A549 (cell line): ENCODE results near the gene DNAH1. TPM values are rescaled to one million over a fixed set of nuclear protein-coding genes. Genes with fewer than 3 reads are reported as not detected.

Source experiments
- ATAC-seq, 2 experiments: fragments of 200-7000 bp in 1 of 2; fragments of >200 bp in 1 of 2; cut with Nextera tagmentation in 1 of 2; cut with Tn5 transposase in 1 of 2; 3 replicates each; pipeline versions ENCODE4 v1.8.0 to v1.9.1; 2018 to 2020; ENCODE audit warnings: mild to moderate bottlenecking in 1 of 2, moderate library complexity in 1 of 2
- CTCF ChIA-PET: fragments of 300-600 bp; sonication (Branson Sonifier 250); formaldehyde crosslinking; extraction: SDS; loops from one replicate; lab custom pipeline; 2021; ENCODE audit warnings: antibody characterized with exemption, inconsistent platforms; lab: Yijun Ruan, JAX
- POLR2A ChIA-PET: fragments of 350-600 bp; formaldehyde crosslinking; extraction: SDS; loops from one replicate; lab custom pipeline; 2021; ENCODE audit warnings: antibody characterized with exemption, inconsistent platforms; lab: Yijun Ruan, JAX
- DNase-seq, 2 experiments: peaks; one replicate each; pipeline versions ENCODE4 v3.0.0 to v3.0.0-alpha.2; 2011 to 2016; ENCODE audit warnings: low read depth in 1 of 2, low spot score in 1 of 2
- FAIRE-seq: peaks from 2 replicates; lab custom pipeline; 2011; peaks lifted over from hg19 to GRCh38; lab: Jason Lieb, UNC
- H3K27ac ChIP-seq, 2 experiments: fragments of >200 bp; sonication (Bioruptor Twin); formaldehyde crosslinking; 3 replicates each; pipeline ENCODE4 v1.5.1; 2016 to 2017
- H3K4me1 ChIP-seq: fragments of >200 bp; sonication (Bioruptor Twin); formaldehyde crosslinking; 3 replicates; pipeline ENCODE4 v1.6.1; 2016
- H3K4me2 ChIP-seq: fragments of >200 bp; sonication (Bioruptor Twin); formaldehyde crosslinking; 3 replicates; pipeline ENCODE4 v1.6.1; 2016
- H3K4me3 ChIP-seq: fragments of >200 bp; sonication (Bioruptor Twin); formaldehyde crosslinking; 3 replicates; pipeline ENCODE4 v1.5.1; 2016
- H3K9me3 ChIP-seq: fragments of >200 bp; sonication (Bioruptor Twin); formaldehyde crosslinking; 3 replicates; pipeline ENCODE4 v1.6.1; 2016
- ATOH8 ChIP-seq: fragments of 250-450 bp; sonication (Bioruptor Pico); IDR thresholded peaks from 2 replicates; pipeline ENCODE4 v1.5.0; 2020; ENCODE audit warnings: low read depth, mild to moderate bottlenecking, moderate library complexity
- CBX8 ChIP-seq: fragments of 200-600 bp; sonication (generic); IDR thresholded peaks from 2 replicates; pipeline ENCODE4 v1.6.1; 2016
- CEBPB ChIP-seq, 2 experiments: fragments of >200 bp in 1 of 2; sonication (Bioruptor Twin) in 1 of 2; formaldehyde crosslinking in 1 of 2; IDR thresholded peaks; 2 replicates each; pipeline ENCODE4 v1.6.1; 2012 to 2016
- CHD2 ChIP-seq: fragments of 150-350 bp; IDR thresholded peaks from 2 replicates; pipeline ENCODE4 v1.6.1; 2014; ENCODE audit warnings: low read length; ENCODE audit not compliant: partially characterized antibody
- CHD4 ChIP-seq: fragments of 200-600 bp; sonication (generic); IDR thresholded peaks from 2 replicates; pipeline ENCODE4 v1.6.1; 2016; ENCODE audit warnings: antibody characterized with exemption, mild to moderate bottlenecking, borderline replicate concordance
- E2F6 ChIP-seq: IDR thresholded peaks from 2 replicates; pipeline ENCODE4 v1.6.1; 2012; ENCODE audit warnings: low read depth, borderline replicate concordance
- ESRRA ChIP-seq: fragments of 150-350 bp; IDR thresholded peaks from 2 replicates; pipeline ENCODE4 v1.6.1; 2014; ENCODE audit warnings: mild to moderate bottlenecking, low read length, borderline replicate concordance
- FOSB ChIP-seq: fragments of 250-450 bp; sonication (Bioruptor Pico); IDR thresholded peaks from 2 replicates; pipeline ENCODE4 v1.5.0; 2020; ENCODE audit warnings: mild to moderate bottlenecking, moderate library complexity
- FOSL2 ChIP-seq, 2 experiments: fragments of 450-650 bp in 1 of 2; fragments of >200 bp in 1 of 2; sonication (Bioruptor Twin) in 1 of 2; formaldehyde crosslinking; IDR thresholded peaks; 2 replicates each; pipeline versions ENCODE4 v1.5.0 to v1.6.1; 2016 to 2020; ENCODE audit warnings: mild to moderate bottlenecking in 1 of 2, moderate library complexity in 1 of 2
- HES2 ChIP-seq: fragments of >200 bp; sonication (Bioruptor Twin); formaldehyde crosslinking; IDR thresholded peaks from 2 replicates; pipeline ENCODE4 v1.6.1; 2016
- HEYL ChIP-seq: fragments of 250-450 bp; sonication (Bioruptor Pico); IDR thresholded peaks from 2 replicates; pipeline ENCODE4 v1.8.0; 2021; ENCODE audit warnings: mild to moderate bottlenecking, moderate library complexity
- HOXA7 ChIP-seq: fragments of 250-450 bp; sonication (Bioruptor Pico); IDR thresholded peaks from 2 replicates; pipeline ENCODE4 v1.5.0; 2020; ENCODE audit warnings: mild to moderate bottlenecking, moderate library complexity
- MAFK ChIP-seq: fragments of 450-650 bp; IDR thresholded peaks from 2 replicates; pipeline ENCODE4 v1.6.1; 2014; ENCODE audit not compliant: partially characterized antibody
- MAX ChIP-seq: IDR thresholded peaks from 2 replicates; pipeline ENCODE4 v1.6.1; 2012
- MAZ ChIP-seq: fragments of 150-350 bp; IDR thresholded peaks from 2 replicates; pipeline ENCODE4 v1.6.1; 2014; ENCODE audit warnings: antibody characterized with exemption, low read depth, low read length, borderline replicate concordance
- NR3C1 ChIP-seq: fragments of >200 bp; sonication (Bioruptor Twin); formaldehyde crosslinking; IDR thresholded peaks from 3 replicates; pipeline ENCODE4 v1.6.1; 2017
- PBX3 ChIP-seq: IDR thresholded peaks from 2 replicates; pipeline ENCODE4 v1.6.1; 2012
- POLR2A ChIP-seq: IDR thresholded peaks from 2 replicates; pipeline ENCODE4 v1.6.1; 2012; ENCODE audit warnings: mild to moderate bottlenecking, low read length
- RAD21 ChIP-seq, 2 experiments: fragments of >200 bp in 1 of 2; sonication (Bioruptor Twin) in 1 of 2; formaldehyde crosslinking in 1 of 2; IDR thresholded peaks in 1 of 2; conservative IDR thresholded peaks in 1 of 2; 2 replicates in 1 of 2; 3 replicates in 1 of 2; pipeline ENCODE4 v1.6.1; 2012 to 2018; ENCODE audit warnings: inconsistent platforms in 1 of 2
- RARB ChIP-seq: fragments of 250-450 bp; sonication (Bioruptor Pico); IDR thresholded peaks from 2 replicates; pipeline ENCODE4 v1.8.0; 2021; ENCODE audit warnings: mild to moderate bottlenecking, moderate library complexity
- RCOR1 ChIP-seq: fragments of 150-350 bp; IDR thresholded peaks from 2 replicates; pipeline ENCODE4 v1.6.1; 2014; ENCODE audit warnings: antibody characterized with exemption, low read length, low read depth
- REST ChIP-seq: fragments of 200-600 bp; sonication (generic); IDR thresholded peaks from 2 replicates; pipeline ENCODE4 v1.6.1; 2016; ENCODE audit warnings: antibody characterized with exemption, mild to moderate bottlenecking, moderate library complexity
- RFX5 ChIP-seq: fragments of 450-650 bp; IDR thresholded peaks from 2 replicates; pipeline ENCODE4 v1.7.1; 2014; ENCODE audit warnings: antibody characterized with exemption, mild to moderate bottlenecking, moderate library complexity
- TFCP2L1 ChIP-seq: fragments of 250-450 bp; sonication (Bioruptor Pico); IDR thresholded peaks from 2 replicates; pipeline ENCODE4 v1.5.0; 2021; ENCODE audit warnings: mild to moderate bottlenecking
- TP53 ChIP-seq: fragments of 250-450 bp; sonication (Bioruptor Pico); IDR thresholded peaks from 2 replicates; pipeline ENCODE4 v1.5.0; 2021; ENCODE audit warnings: mild to moderate bottlenecking, moderate library complexity
- USF2 ChIP-seq: fragments of 450-650 bp; IDR thresholded peaks from 2 replicates; pipeline ENCODE4 v1.6.1; 2014; ENCODE audit warnings: antibody characterized with exemption
- ZC3H11A ChIP-seq: fragments of 450-650 bp; IDR thresholded peaks from 2 replicates; pipeline ENCODE4 v1.6.1; 2014; ENCODE audit warnings: antibody characterized with exemption, mild to moderate bottlenecking
- ZNF302 ChIP-seq: fragments of 250-450 bp; sonication (Bioruptor Pico); IDR thresholded peaks from 2 replicates; pipeline ENCODE4 v1.9.0; 2021; ENCODE audit warnings: inconsistent platforms, mild to moderate bottlenecking, moderate library complexity
- ZSCAN20 ChIP-seq: fragments of 250-450 bp; sonication (Bioruptor Pico); IDR thresholded peaks from 2 replicates; pipeline ENCODE4 v1.8.0; 2022; ENCODE audit warnings: mild to moderate bottlenecking, moderate library complexity
- WGBS: methylation state at CpG from one replicate; pipeline ENCODE4 v1.1.6; 2017; ENCODE audit errors: missing lambda C conversion rate; 5-methylcytosine and 5-hydroxymethylcytosine counted together
- polyA plus RNA-seq, 4 experiments: library from polyadenylated mRNA; depleted of rRNA in 3 of 4; stranded (reverse); fragments of >200 nt; fragmentation: RNase III in 1 of 4; extraction: RNeasy Plus Mini Kit Qiagen cat#74134 plus additional on column Dnase treatment in 1 of 4; gene quantifications; 2 replicates in 3 of 4; 3 replicates in 1 of 4; pipeline ENCODE4 v1.2.3, GENCODE V29; 2011 to 2017

DNAH1 gene
- polyA plus RNA-seq, 2 of the 4 experiments (the other 2 are of a cell fraction), result 0.65 to 1.6 TPM

- no peak for TF ChIP-seq HES2
- no peak for TF ChIP-seq NR3C1
- no peak for TF ChIP-seq ZNF302 (CRISPR knock-in tag)
- TF ChIP-seq FOSL2 (IDR thresholded peaks at IDR 0.05), result no peak
- no peak for TF ChIP-seq FOSL2 (CRISPR knock-in tag; IDR thresholded peaks at IDR 0.05)
- TF ChIP-seq RAD21 (conservative IDR thresholded peaks at IDR 0.05 in 1 of 2, IDR thresholded peaks at IDR 0.05 in 1 of 2), result no peak
- no peak for TF ChIP-seq MAZ
Observed at GRCh38 chr3:52381623-52382022, 65.5 kb downstream of the DNAH1 start (continued).

- TF ChIP-seq CHD2 (no peak), E2F6 (no peak), MAX (no peak), TFCP2L1 (no peak), RARB (CRISPR knock-in tag) (no peak), ZNF302 (CRISPR knock-in tag) (no peak), USF2 (no peak), FOSB (CRISPR knock-in tag) (no peak), ZC3H11A (no peak), HOXA7 (CRISPR knock-in tag) (no peak), ZSCAN20 (no peak), ESRRA (no peak), TP53 (no peak), CEBPB (IDR thresholded peaks at IDR 0.05) (no peak)
Observed at GRCh38 chr3:52383446-52383845, 67.3 kb downstream of the DNAH1 start.

GRCh38 chr3:52384019-52384761 lies 68.1 kb downstream of the DNAH1 start:
- Histone ChIP-seq H3K4me2 (no peak overlapping the region), H3K27ac (no peak overlapping the region), H3K4me1 (no peaks in the 10 kb centered on the region), H3K4me3 (no peak overlapping the region), H3K9me3 (no peaks in the 10 kb centered on the region)
- DNase-seq, result no peak
- 65% methylated on average over 6 of the region's 9 CpGs for WGBS
- ATAC-seq, result no peak
- FAIRE-seq, result no peak
- POLR2A ChIA-PET, result no interaction called here
- CTCF ChIA-PET, result interaction anchor here (0.6 to 1.8 kb wide), 9 partner anchors 9 to 553 kb away, joined by 3 to 10 read pairs (median 4); no protein-coding TSS in a partner anchor
- TF ChIP-seq ATOH8 (CRISPR knock-in tag), result no peak
- TF ChIP-seq HEYL (CRISPR knock-in tag), result no peak
- TF ChIP-seq ZC3H11A, result no peak
- TF ChIP-seq MAFK, result no peak
- no peak for TF ChIP-seq REST
- TF ChIP-seq PBX3, result no peak
- no peak for TF ChIP-seq ZSCAN20
- no peak for TF ChIP-seq RFX5
- no peak for TF ChIP-seq POLR2A
- TF ChIP-seq RCOR1, result no peak
- TF ChIP-seq CHD4, result no peak
- TF ChIP-seq CBX8, result no peak
- no peak for TF ChIP-seq HOXA7 (CRISPR knock-in tag)

More at GRCh38 chr3:52383446-52383845, 67.3 kb downstream of the DNAH1 start:
- Histone ChIP-seq H3K9me3 (no peaks in the 10 kb centered on the region), H3K27ac (no peak overlapping the region), H3K4me2 (no peak overlapping the region), H3K4me3 (no peak overlapping the region), H3K4me1 (no peaks in the 10 kb centered on the region)
- ATAC-seq (no peak), DNase-seq (no peak), FAIRE-seq (no peak)
- WGBS, result 79% methylated on average over 4 of the region's 14 CpGs
- CTCF ChIA-PET, result interaction anchor here (0.5 to 1.9 kb wide), 5 partner anchors 10 to 44 kb away, joined by 3 to 7 read pairs (median 3); no protein-coding TSS in a partner anchor
- POLR2A ChIA-PET, result no interaction called here
